ENCODE data around the gene MSRB2. TPM values are rescaled to one million over a fixed set of nuclear protein-coding genes. Genes with fewer than 3 reads are reported as not detected.
"Not testable (repeated sequence)": the region's sequence is repeated elsewhere in the genome, so short reads cannot be mapped to it uniquely, and the experiment has no call there.

Gene MSRB2
- total RNA-seq, 1 donor, result 1.4 TPM

GRCh38 chr10:23065181-23065948 is 30.0 kb upstream of the MSRB2 start:
- H3K4me1 ChIP-seq (ENCODE audit: insufficient read depth, low read length), result no peaks in the 10 kb centered on the region

GRCh38 chr10:23067337-23067736 is 28.0 kb upstream of the MSRB2 start:
- Histone ChIP-seq H3K4me1 (ENCODE audit: insufficient read depth, low read length) (peaks cover 3% of the 10 kb centered on the region), H3K9me3 (ENCODE audit: low read depth, low read length) (no peaks in the 10 kb centered on the region), H3K27me3 (ENCODE audit: insufficient read depth, low read length) (no peaks in the 10 kb centered on the region), H3K4me3 (ENCODE audit: low read length) (no peak overlapping the region)

More at GRCh38 chr10:23065181-23065948, 30.0 kb upstream of the MSRB2 start:
- Histone ChIP-seq H3K4me3 (ENCODE audit: low read length) (no peak overlapping the region), H3K9me3 (ENCODE audit: low read depth, low read length) (no peaks in the 10 kb centered on the region), H3K27me3 (ENCODE audit: insufficient read depth, low read length) (no peaks in the 10 kb centered on the region)

GRCh38 chr10:23067939-23068775 is 27.2 kb upstream of the MSRB2 start:
- H3K4me1 ChIP-seq (ENCODE audit: insufficient read depth, low read length), result peaks cover 10% of the 10 kb centered on the region

GRCh38 chr10:23069019-23069815 is 26.2 kb upstream of the MSRB2 start:
- H3K9me3 ChIP-seq (ENCODE audit: low read depth, low read length), result no peaks in the 10 kb centered on the region
- H3K27me3 ChIP-seq (ENCODE audit: insufficient read depth, low read length), result no peaks in the 10 kb centered on the region
- peaks cover 11% of the 10 kb centered on the region for H3K4me1 ChIP-seq (ENCODE audit: insufficient read depth, low read length)

More at GRCh38 chr10:23067939-23068775, 27.2 kb upstream of the MSRB2 start:
- Histone ChIP-seq H3K27me3 (ENCODE audit: insufficient read depth, low read length) (no peaks in the 10 kb centered on the region), H3K4me3 (ENCODE audit: low read length) (no peak overlapping the region), H3K9me3 (ENCODE audit: low read depth, low read length) (no peaks in the 10 kb centered on the region)

GRCh38 chr10:23070092-23070912 is 25.1 kb upstream of the MSRB2 start:
- H3K4me1 ChIP-seq (ENCODE audit: insufficient read depth, low read length), result peaks cover 11% of the 10 kb centered on the region
- H3K4me3 ChIP-seq (ENCODE audit: low read length); H3K9me3 ChIP-seq (ENCODE audit: low read depth, low read length); H3K27me3 ChIP-seq (ENCODE audit: insufficient read depth, low read length): not testable (repeated sequence)

More at GRCh38 chr10:23069019-23069815, 26.2 kb upstream of the MSRB2 start:
- H3K4me3 ChIP-seq (ENCODE audit: low read length), result no peak overlapping the region

- no peaks in the 10 kb centered on the region for H3K9me3 ChIP-seq (ENCODE audit: low read depth, low read length)
- no peaks in the 10 kb centered on the region for H3K27me3 ChIP-seq (ENCODE audit: insufficient read depth, low read length)
- peaks cover 11% of the 10 kb centered on the region for H3K4me1 ChIP-seq (ENCODE audit: insufficient read depth, low read length)
- H3K4me3 ChIP-seq (ENCODE audit: low read length), result no peak overlapping the region
These were observed 24.5 kb upstream of the MSRB2 start for GRCh38 chr10:23070913-23071218.

GRCh38 chr10:23072593-23072992 is 22.8 kb upstream of the MSRB2 start:
- not testable (repeated sequence) for H3K27me3 ChIP-seq (ENCODE audit: insufficient read depth, low read length); H3K9me3 ChIP-seq (ENCODE audit: low read depth, low read length); H3K4me3 ChIP-seq (ENCODE audit: low read length)
- H3K4me1 ChIP-seq (ENCODE audit: insufficient read depth, low read length), result peaks cover 11% of the 10 kb centered on the region

GRCh38 chr10:23073527-23073926 is 21.9 kb upstream of the MSRB2 start:
- no peak overlapping the region for H3K4me3 ChIP-seq (ENCODE audit: low read length)

GRCh38 chr10:23075672-23076071 is 19.7 kb upstream of the MSRB2 start:
- H3K27me3 ChIP-seq (ENCODE audit: insufficient read depth, low read length), result peaks cover 7% of the 10 kb centered on the region
- H3K4me3 ChIP-seq (ENCODE audit: low read length), result no peak overlapping the region
- peaks cover 11% of the 10 kb centered on the region for H3K4me1 ChIP-seq (ENCODE audit: insufficient read depth, low read length)

More at GRCh38 chr10:23073527-23073926, 21.9 kb upstream of the MSRB2 start:
- peaks cover 11% of the 10 kb centered on the region for H3K4me1 ChIP-seq (ENCODE audit: insufficient read depth, low read length)
- H3K27me3 ChIP-seq (ENCODE audit: insufficient read depth, low read length), result no peaks in the 10 kb centered on the region
- no peaks in the 10 kb centered on the region for H3K9me3 ChIP-seq (ENCODE audit: low read depth, low read length)

GRCh38 chr10:23078114-23078513 is 17.3 kb upstream of the MSRB2 start:
- H3K4me3 ChIP-seq (ENCODE audit: low read length), result no peak overlapping the region
- peaks cover under 1% of the 10 kb centered on the region for H3K4me1 ChIP-seq (ENCODE audit: insufficient read depth, low read length)
- peaks cover 7% of the 10 kb centered on the region for H3K27me3 ChIP-seq (ENCODE audit: insufficient read depth, low read length)

More at GRCh38 chr10:23075672-23076071, 19.7 kb upstream of the MSRB2 start:
- no peaks in the 10 kb centered on the region for H3K9me3 ChIP-seq (ENCODE audit: low read depth, low read length)

GRCh38 chr10:23079700-23080099 is 15.7 kb upstream of the MSRB2 start:
- peaks cover 7% of the 10 kb centered on the region for H3K27me3 ChIP-seq (ENCODE audit: insufficient read depth, low read length)
- no peaks in the 10 kb centered on the region for H3K9me3 ChIP-seq (ENCODE audit: low read depth, low read length)
- no peaks in the 10 kb centered on the region for H3K4me1 ChIP-seq (ENCODE audit: insufficient read depth, low read length)
- H3K4me3 ChIP-seq (ENCODE audit: low read length), result no peak overlapping the region

More at GRCh38 chr10:23078114-23078513, 17.3 kb upstream of the MSRB2 start:
- H3K9me3 ChIP-seq (ENCODE audit: low read depth, low read length), result no peaks in the 10 kb centered on the region

GRCh38 chr10:23080262-23080661 is 15.1 kb upstream of the MSRB2 start:
- H3K27me3 ChIP-seq (ENCODE audit: insufficient read depth, low read length), result peaks cover 7% of the 10 kb centered on the region
- H3K4me1 ChIP-seq (ENCODE audit: insufficient read depth, low read length), result no peaks in the 10 kb centered on the region
- H3K9me3 ChIP-seq (ENCODE audit: low read depth, low read length), result no peaks in the 10 kb centered on the region
- no peak overlapping the region for H3K4me3 ChIP-seq (ENCODE audit: low read length)

GRCh38 chr10:23081221-23081750 is 14.1 kb upstream of the MSRB2 start:
- H3K4me1 ChIP-seq (ENCODE audit: insufficient read depth, low read length), result no peaks in the 10 kb centered on the region
- no peak overlapping the region for H3K4me3 ChIP-seq (ENCODE audit: low read length)
- H3K9me3 ChIP-seq (ENCODE audit: low read depth, low read length), result no peaks in the 10 kb centered on the region
- peaks cover 7% of the 10 kb centered on the region for H3K27me3 ChIP-seq (ENCODE audit: insufficient read depth, low read length)

GRCh38 chr10:23081891-23082290 is 13.5 kb upstream of the MSRB2 start:
- Histone ChIP-seq H3K27me3 (ENCODE audit: insufficient read depth, low read length) (peaks cover 7% of the 10 kb centered on the region), H3K9me3 (ENCODE audit: low read depth, low read length) (no peaks in the 10 kb centered on the region), H3K4me1 (ENCODE audit: insufficient read depth, low read length) (no peaks in the 10 kb centered on the region), H3K4me3 (ENCODE audit: low read length) (no peak overlapping the region)
